HPDE6-E6E7 (cell line): Measurements from ENCODE around the gene CREB3L2.

ENCODE experiments used
- DNase-seq: peaks from one replicate; pipeline ENCODE4 v3.0.0; 2011; ENCODE audit warnings: missing footprints; ENCODE audit errors: extremely low spot score

Gene CREB3L2

DNA sequence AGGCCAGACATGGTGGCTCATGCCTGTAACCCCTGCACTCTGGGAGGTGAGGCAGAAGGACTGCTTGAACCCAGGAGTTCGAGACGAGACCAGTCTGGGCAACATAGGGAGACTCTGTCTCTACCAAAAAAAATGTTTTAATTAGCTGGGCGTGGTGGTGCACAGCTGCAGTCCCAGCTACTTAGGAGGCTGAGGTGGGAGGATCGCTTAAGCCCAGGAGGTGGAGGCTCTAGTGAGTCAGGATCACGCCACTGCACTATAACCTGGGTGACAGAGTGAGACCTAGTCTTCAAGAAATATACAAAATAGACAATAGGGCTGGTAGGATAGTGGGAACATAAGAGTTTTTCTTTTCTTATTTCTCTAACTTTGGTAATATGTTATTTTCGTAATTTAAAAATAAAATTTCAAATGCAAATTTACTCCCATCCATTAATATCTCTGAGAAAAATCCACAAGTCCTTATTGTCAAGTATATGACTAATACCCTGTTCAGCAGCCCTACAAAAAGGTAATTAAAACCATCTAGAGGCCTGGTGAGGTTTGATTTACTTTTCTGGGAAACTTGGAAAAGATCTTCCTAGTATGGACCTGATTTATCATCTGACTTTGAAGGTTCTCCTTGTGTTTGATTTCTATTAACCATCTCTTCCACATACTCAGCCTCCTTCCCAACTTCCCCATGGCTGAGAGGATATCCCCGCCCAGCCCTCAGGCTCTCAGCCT, 50.0 kb downstream of the CREB3L2 start:
- DNase-seq, result no peak

GRCh38 chr7:137950967-137951366, 50.9 kb downstream of the CREB3L2 start:
- DNase-seq, result no peak

- no peak for DNase-seq
Measured at GRCh38 chr7:137950263-137950621, 51.6 kb downstream of the CREB3L2 start.

DNA sequence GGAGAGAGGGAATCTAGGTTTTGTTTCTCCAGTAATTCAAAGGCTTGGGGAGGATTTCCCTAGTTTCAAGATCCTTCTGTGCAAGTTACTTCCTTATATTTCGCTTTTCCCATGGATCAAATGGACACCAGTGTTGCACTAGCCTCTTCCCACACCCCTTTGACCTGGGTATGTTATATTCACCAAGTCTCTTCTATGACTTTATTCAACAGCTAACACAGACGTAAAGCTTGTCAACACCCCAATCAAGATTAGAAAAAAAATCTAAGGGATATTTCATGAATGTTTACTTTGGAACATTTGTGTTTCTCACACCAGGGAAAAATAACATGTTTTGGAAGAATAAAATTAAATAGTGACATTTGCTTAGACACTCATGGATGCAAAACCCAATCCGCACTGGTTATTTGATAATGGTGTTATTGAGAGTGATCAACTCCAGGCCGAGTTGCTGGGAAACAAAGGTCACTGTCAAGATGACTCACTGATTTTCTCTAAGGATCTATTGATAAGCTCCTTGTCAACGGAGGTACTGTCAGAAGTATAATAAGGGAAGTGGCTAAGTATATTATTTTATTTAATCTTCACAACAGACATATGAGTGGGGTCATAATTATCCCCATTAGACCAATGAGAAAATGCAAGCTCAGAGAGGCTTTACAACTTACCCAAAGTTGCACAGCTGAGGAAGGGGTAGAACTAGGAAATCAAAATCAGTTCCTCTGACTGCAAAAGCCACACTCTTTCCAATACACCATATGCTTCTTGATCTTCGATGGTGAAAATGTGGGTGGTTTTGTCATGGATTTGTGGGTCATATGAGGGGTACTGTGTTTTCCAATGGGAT, 52.2 kb downstream of the CREB3L2 start:
- DNase-seq, result no peak

DNA sequence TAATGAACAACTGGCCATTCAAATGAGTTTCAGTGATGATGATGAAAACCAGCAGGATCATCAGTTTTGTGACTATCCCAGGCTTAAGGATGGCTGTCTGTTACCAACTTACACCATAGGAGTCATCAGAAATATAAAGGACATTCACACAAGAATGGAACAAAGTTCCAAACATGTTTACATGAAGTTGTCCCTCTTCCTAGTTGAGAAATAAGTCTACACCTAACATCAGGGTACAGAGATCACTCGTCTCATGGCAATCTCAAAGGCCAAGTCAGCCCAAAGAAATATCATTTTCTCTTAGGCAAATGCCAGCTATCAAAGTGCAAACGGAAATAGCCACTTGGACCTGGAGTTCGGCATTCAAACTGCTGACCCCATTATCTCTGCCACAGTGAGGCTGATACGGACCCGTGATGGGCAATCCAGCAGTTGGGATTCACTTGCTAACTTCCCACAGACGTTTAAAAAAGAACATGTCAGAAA, 53.0 kb downstream of the CREB3L2 start:
- DNase-seq, result no peak

GRCh38 chr7:137948083-137948844, 53.6 kb downstream of the CREB3L2 start:
- no peak for DNase-seq

DNA sequence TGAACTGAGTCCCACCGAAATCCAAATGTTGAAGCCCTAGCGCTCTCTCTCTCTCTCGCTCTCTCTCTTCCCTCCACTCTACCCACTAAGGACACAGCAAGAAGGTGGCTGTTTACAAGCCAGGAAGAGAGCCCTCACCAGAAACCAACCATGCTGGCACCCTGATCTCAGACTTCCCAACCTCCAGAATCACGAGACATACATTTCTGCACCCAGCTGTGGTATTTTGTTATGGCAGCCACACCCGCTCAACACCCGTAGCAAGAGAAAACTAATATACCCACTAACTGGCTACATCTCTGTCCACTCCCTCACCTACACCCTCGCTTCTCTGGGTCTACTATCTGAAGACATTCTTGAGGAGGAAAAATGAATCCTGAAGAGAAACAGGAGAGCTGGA, 54.8 kb downstream of the CREB3L2 start:
- no peak for DNase-seq

DNA sequence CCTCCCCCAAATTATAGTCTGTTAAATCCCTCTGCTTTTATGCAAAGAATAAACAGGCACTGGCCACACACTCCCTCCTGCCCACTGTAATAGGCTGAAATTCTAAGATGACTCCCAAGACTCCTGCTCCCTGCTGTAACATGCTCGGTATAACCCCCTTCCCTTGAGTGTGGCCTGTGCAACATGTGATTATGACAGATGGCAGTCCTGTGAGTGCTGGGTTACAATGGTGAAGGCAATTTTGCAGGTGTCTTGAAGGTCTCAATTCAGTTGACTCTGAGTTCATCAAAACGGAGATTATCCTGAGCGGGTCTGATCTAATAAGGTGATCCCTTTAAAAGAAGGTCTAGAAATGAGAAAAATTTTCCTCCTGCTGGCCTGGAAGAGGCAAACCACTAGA, 55.9 kb downstream of the CREB3L2 start:
- DNase-seq, result no peak

GRCh38 chr7:137944168-137944567, 57.7 kb downstream of the CREB3L2 start:
- DNase-seq, result no peak

DNA sequence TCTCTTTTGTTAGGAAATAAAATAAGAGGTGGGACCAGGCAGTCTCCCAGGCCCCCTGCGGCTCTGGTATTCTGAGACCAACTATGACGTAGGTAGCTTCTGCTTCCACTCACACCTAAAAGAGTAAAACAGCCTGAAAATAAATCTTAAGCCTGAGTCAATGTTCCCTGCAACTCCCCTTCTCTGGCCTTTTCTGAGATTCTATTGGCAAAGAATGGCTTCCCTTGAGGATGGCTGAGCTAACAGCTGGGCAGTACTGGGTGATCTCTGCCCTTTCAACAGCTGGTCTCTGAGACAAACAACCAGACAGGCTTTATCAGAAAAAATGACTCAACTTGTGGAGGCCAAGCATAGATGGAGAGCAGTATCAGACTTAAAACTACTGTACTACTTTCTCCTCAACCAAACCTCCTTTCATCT, 58.7 kb downstream of the CREB3L2 start:
- DNase-seq, result no peak

GRCh38 chr7:137942484-137943115, 59.3 kb downstream of the CREB3L2 start:
- no peak for DNase-seq

- DNase-seq, result no peak
Measured at GRCh38 chr7:137940656-137941518, 61.0 kb downstream of the CREB3L2 start.

DNA sequence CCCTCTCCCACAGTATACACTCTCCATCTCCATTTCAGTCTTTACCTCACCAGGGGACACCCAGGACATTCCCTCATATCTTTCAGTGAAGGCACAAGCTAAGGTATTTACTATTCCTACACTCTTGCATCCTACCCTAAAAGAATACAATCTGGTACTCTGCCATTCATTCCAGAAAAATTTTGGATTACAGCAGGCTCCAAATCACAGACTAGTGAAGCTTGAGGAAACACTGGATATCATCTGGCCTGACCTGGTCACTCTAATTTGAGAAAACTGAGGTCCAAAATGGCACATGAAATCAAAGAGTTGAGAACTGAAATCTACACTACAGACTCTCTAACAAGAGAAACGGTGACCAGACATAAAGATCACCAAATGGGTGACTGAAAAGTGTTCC, 61.7 kb downstream of the CREB3L2 start:
- DNase-seq, result no peak

DNA sequence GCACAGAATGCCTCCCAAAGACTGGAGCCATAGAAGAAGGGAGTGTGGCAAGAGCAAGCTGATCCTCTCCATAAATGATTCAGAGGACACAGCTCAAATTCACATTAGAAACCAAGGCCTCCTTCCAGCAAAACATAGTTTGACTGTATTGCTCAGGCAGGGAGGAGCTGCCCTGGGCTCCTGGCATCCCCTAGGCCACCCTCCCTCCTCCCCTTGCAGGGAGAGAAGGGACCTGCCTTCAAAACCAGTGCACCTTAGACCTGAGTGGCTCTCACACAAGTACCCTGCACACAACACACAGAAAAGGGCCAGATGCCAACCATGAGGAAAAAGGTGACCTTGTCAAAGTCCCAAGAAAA, 64.7 kb downstream of the CREB3L2 start:
- no peak for DNase-seq

DNA sequence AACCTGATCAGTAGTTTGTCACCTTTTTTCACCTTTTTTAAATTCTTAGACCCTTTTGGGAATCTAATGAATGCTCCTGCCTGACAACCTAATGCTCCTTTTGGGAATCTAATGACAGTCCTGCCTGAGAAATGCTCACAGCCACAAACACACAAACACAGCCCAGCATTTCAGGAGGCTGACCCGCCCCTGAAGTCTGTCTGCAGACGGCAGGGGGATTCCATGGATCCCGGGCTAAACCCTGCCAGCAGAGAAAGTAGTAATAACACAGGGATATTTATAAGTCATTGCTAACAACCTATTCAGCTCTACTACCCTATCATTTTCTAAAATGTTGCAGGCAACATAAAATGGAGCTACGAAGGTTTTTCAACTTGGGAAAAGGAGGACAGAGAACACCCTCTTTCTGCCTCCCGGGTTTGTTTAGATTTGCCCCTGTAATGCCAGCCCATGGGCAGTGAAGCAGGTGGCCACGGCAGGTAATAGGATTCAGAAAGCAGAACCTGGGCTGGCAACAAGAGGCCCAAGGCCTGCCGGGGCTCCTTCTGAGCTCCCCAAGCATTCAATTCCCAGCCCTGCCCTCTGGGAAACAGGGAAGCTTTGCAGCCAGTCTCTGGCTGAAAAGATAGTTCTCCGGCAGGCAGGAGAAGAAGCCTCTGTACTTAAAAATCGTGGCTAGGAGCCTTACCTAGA, 65.2 kb downstream of the CREB3L2 start:
- DNase-seq, result no peak

- no peak for DNase-seq
Measured at GRCh38 chr7:137935884-137936508, 65.9 kb downstream of the CREB3L2 start.

GRCh38 chr7:137934941-137935883, 66.7 kb downstream of the CREB3L2 start:
- DNase-seq, result no peak

DNA sequence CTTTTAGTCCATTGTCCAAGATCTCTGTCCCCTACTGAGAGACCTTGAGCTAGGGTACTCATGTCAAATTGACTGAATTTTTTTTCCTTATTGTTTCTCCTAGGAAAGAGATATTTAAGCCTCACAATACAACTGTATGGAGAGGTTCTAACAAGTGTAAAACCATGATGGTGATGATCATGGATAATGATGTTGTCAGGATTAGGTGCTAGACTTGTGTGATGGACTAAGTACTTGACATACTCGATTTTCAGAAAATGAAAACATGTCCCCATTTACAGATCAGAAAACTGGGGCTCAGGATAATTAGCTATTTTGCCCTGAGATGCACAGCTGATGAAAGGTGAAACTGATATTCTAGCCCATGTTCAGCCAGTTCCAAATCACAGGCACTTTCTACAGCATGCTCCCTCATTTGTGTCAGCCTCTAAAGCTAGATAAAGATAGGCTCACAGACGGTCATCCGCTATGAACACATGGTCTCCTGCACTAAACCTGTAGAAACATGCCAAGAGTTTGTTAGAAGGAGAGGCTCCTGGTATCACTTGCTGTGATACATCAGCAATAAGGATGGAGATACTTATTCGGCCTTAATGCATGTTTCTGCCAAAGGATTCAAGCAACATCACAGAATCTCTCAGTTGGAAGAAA, 67.6 kb downstream of the CREB3L2 start:
- DNase-seq, result peak; percentile 34
